Measurements from ENCODE around the gene FGFBP2. TPM values are rescaled to one million over a fixed set of nuclear protein-coding genes. Genes with fewer than 3 reads are reported as not detected.

FGFBP2 gene
- total RNA-seq, 6 experiments from 2014 or later = 0.29 to 1.4 (median 0.92) TPM; not detected in 3

DNA sequence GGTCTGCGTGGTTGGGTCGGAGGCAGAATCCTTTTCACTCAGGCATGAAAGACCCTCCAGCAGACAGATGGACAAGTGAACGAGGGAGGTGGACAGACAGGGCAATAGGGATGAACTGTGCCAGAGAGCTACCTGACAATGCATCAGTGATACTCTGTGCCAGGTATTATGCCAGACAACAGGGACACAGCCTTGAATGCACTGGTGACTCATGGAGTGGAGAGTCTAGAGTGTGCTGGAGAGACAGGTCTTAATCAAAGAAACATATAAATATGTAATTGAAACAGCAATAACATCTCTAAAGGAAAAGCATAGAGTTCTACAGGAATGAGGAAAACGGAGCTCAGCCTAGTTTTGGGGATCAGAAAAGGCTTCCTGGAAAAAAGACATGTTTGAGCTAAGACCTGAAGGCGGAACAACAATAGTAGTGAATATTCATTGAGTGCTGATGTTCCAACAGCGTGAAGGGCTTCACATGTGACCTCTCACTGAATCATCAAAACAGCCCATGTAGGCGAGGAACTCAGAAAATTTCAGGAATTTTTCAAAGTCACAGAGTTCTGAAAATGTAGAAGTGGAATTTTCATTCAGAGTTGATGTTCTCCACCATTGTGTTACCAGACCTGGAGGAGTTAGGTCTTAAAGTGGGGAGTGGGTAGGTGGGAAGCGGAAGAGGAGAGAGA is 20.0 kb upstream of the FGFBP2 start:
- H3K27ac ChIP-seq = no peak overlapping the region
- H3K4me1 ChIP-seq = no peaks in the 10 kb centered on the region
- H3K4me3 ChIP-seq = no peak overlapping the region
- DNase-seq = no peak
- 68% methylated on average over 8 of the region's 8 CpGs for WGBS (ENCODE audit: insufficient coverage, low coverage, low lambda C conversion rate, missing lambda C conversion rate)
- no peaks in the 10 kb centered on the region for H3K27me3 ChIP-seq
- H3K9me3 ChIP-seq = no peaks in the 10 kb centered on the region
- no peak for ATAC-seq
- no peaks in the 10 kb centered on the region for H3K36me3 ChIP-seq
- no peak for TF ChIP-seq POLR2A (IDR thresholded peaks at IDR 0.05)
- TF ChIP-seq, protein P1, sequence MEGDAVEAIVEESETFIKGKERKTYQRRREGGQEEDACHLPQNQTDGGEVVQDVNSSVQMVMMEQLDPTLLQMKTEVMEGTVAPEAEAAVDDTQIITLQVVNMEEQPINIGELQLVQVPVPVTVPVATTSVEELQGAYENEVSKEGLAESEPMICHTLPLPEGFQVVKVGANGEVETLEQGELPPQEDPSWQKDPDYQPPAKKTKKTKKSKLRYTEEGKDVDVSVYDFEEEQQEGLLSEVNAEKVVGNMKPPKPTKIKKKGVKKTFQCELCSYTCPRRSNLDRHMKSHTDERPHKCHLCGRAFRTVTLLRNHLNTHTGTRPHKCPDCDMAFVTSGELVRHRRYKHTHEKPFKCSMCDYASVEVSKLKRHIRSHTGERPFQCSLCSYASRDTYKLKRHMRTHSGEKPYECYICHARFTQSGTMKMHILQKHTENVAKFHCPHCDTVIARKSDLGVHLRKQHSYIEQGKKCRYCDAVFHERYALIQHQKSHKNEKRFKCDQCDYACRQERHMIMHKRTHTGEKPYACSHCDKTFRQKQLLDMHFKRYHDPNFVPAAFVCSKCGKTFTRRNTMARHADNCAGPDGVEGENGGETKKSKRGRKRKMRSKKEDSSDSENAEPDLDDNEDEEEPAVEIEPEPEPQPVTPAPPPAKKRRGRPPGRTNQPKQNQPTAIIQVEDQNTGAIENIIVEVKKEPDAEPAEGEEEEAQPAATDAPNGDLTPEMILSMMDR (IDR thresholded peaks at IDR 0.05) = no peak
- intact Hi-C loops (cut with DNase I) = no loop called here

DNA sequence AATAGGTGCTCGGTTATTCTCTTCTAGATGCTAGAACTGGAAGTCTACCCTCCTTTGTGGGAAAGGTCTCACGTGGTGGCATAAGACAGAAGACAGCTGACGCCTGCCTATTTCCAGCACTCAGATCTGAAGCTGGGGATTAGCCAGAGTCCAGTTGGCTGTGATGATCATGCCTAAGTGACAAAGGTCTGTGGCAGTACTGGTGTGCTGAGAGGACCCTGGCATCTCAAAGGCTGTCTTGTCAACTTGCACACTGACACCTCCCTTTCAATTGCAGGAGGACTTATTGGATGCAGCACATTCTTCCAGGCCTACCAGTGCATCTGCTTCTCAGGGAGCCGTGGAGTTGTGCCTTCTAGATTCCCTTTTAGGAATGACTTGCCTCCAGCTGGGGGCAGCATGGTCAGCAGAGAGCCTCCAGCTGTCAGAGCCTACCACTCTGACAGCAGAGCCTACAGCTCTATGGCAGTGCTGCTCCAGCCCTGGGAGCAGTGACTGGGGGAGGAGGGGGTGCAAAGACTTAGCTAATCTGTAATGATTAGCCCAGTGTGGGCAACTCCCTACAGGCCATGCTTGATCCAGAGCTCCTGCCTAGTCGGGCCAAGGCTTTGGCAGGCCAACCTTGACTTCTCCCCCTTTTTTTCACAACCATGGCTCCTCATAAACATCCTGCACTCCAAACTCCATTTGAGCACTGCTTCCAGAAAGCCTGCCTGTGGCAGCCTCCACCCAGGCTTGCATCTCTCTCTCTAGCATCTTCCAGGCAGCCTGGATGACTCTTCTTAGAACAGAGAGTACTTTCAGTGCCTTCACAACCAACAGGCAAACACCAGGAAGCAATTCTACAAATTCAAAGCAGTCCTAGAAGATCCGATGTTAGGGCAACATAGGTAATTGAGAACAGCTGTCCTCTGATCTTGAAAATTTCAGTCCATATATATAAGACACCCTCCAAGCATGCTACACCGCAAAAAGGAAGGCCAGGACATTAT is 13.8 kb upstream of the FGFBP2 start:
- H3K9me3 ChIP-seq = no peaks in the 10 kb centered on the region
- DNase-seq (no peak), ATAC-seq (peak in 1 of 4 donors; percentile 44)
- WGBS (ENCODE audit: insufficient coverage, low coverage, low lambda C conversion rate, missing lambda C conversion rate) = 74% methylated on average over 4 of the region's 7 CpGs
- H3K27me3 ChIP-seq = no peaks in the 10 kb centered on the region
- intact Hi-C loops (cut with DNase I) = no loop called here
- H3K4me1 ChIP-seq = no peaks in the 10 kb centered on the region
- no peak overlapping the region for H3K4me3 ChIP-seq
- H3K36me3 ChIP-seq = no peaks in the 10 kb centered on the region
- TF ChIP-seq, protein P1 (IDR thresholded peaks at IDR 0.05) = no peak
- TF ChIP-seq POLR2A (IDR thresholded peaks at IDR 0.05) = no peak
- H3K27ac ChIP-seq = no peak overlapping the region

DNA sequence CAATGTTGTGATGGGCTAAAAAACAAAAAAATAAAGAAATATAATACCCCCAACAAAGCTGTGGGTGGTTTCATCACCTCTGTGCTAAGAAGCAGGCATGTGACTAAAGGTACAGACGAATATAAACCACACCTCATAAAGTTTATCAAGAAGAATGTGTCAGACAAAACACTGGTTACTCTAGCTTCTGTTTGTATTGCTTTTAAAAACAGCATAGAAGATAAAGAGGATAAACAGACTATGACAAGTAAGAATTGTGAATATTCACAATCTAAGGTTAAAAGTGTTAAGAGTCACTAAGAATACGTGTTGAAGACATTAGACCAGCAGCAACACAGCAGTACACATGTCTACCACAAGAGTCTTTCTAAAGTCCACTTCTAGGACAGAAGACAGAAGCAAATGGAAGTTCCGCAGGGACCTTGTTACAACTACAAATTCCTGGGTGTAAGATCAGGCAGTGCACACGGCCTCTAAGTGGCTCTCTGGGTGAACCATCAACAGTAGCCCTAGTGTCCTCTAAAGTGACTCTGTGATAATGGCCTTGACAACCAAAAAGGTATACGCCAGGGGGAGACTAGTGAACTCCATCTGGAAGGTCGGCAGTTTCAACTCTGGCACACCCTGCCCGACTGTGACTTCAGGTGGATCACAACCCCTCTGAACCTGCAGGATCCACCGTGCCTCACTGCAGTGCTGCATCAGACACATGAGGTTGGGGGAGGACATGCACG is 8.3 kb upstream of the FGFBP2 start:
- H3K4me3 ChIP-seq = no peak overlapping the region
- intact Hi-C loops (cut with DNase I) = no loop called here
- WGBS (ENCODE audit: insufficient coverage, low coverage, low lambda C conversion rate, missing lambda C conversion rate) = 59% methylated on average over 5 of the region's 9 CpGs
- no peaks in the 10 kb centered on the region for H3K9me3 ChIP-seq
- no peaks in the 10 kb centered on the region for H3K36me3 ChIP-seq
- H3K27ac ChIP-seq = no peak overlapping the region
- DNase-seq = no peak
- TF ChIP-seq, protein P1 (IDR thresholded peaks at IDR 0.05) = no peak
- TF ChIP-seq POLR2A (IDR thresholded peaks at IDR 0.05) = no peak
- H3K27me3 ChIP-seq = no peaks in the 10 kb centered on the region
- H3K4me1 ChIP-seq = no peaks in the 10 kb centered on the region
- ATAC-seq = no peak

- Histone ChIP-seq H3K9me3 (no peaks in the 10 kb centered on the region), H3K27me3 (no peaks in the 10 kb centered on the region), H3K4me1 (no peaks in the 10 kb centered on the region), H3K4me3 (no peak overlapping the region), H3K27ac (no peak overlapping the region), H3K36me3 (no peaks in the 10 kb centered on the region)
- ATAC-seq = no peak
- intact Hi-C loops (cut with DNase I) = no loop called here
- 68% methylated on average over 11 of the region's 11 CpGs for WGBS (ENCODE audit: insufficient coverage, low coverage, low lambda C conversion rate, missing lambda C conversion rate)
- TF ChIP-seq, protein P1 (IDR thresholded peaks at IDR 0.05) = no peak
- TF ChIP-seq POLR2A (IDR thresholded peaks at IDR 0.05) = no peak
- DNase-seq = no peak
Observed at GRCh38 chr4:15968551-15969300, 5.8 kb upstream of the FGFBP2 start.
